ENCODE data around the gene NUP42.
"Not testable (repeated sequence)": the region's sequence is repeated elsewhere in the genome, so short reads cannot be mapped to it uniquely, and the experiment has no call there.

Gene NUP42, protein sequence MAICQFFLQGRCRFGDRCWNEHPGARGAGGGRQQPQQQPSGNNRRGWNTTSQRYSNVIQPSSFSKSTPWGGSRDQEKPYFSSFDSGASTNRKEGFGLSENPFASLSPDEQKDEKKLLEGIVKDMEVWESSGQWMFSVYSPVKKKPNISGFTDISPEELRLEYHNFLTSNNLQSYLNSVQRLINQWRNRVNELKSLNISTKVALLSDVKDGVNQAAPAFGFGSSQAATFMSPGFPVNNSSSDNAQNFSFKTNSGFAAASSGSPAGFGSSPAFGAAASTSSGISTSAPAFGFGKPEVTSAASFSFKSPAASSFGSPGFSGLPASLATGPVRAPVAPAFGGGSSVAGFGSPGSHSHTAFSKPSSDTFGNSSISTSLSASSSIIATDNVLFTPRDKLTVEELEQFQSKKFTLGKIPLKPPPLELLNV

GRCh38 chr7:23181684-23182553 is at the start of gene NUP42:
TSS of gene NUP42 (plus strand) at chr7:23182048. CDS start at chr7:23182086, 38 bp downstream.
- DNase-seq: peak; percentile 96

DNA sequence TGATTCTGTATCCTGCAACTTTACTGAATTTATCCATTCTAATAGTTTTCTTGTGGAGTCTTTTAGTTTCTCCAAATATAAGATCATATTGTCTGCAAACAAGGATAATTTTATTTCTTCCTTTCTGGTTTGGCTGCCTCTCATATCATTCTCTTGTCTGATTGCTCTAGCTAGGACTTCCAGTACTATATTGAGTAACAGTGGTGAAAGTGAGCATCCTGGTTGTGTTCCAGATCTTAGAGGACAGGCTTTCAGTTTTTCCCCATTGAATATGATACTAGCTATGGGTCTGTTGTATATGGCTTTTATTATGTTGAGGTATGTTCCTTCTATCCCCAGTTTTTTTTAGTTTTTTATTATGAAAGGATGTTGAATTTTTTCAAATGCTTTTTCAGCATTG is 48.1 kb upstream of the NUP42 start:
- DNase-seq: no peak

DNA sequence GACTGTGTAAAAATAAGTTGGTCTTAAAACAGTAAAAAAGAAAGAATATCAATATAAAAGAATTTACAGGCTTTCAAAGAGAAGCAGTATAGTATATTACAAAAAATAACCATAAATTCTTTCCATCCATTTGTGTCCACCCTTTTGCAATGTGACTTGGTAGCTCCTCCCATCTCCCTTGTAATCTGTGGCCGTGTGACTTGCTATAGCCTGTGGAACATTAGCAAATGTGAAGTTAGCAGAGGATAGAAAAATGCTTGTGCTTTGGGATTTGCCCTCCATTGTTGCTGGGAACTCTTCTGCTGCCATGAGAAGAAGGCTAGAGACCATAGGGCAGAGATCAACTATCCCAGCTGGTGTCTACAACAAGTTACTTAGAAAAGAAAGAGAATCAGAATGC is 46.1 kb upstream of the NUP42 start:
- no peak for DNase-seq

DNA sequence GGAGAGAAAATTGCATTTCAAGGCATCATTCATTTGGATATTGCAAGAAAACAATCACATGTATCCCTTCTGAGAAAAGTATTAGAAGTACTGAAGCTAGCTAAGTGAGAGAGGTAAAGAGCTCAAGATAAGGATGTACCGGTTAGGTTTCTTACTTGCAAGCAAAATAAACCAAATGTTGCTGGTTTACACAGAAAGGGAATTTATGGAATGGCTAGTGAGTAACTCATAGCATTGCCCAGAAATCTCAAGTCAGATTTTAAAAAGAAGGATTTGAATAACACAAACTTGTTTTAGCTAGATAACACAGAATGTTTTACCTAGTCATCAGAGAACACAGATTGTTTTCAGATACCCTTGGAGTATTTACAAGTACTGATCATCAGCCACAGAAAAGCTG is 45.6 kb upstream of the NUP42 start:
- no peak for DNase-seq

GRCh38 chr7:23157679-23158078 is 24.2 kb upstream of the NUP42 start:
- DNase-seq: no peak

DNA sequence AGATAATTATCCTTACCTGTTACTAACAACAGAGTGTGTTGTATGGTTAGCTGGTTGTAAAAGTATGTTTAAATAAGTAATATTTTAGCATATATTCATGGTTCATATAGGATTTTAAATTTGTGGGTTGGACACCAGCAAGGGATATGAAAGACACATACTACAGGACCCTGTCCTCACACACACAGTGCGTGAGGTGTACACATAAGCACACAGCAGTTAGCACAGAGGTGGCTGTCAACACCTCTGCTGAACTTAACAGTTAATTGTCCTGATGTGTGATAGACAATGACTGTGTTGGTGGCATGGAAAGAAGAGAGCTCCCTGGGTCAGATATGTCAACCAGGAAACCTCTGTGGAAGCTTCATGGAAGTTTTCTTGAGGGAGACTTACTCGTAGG is 23.3 kb upstream of the NUP42 start:
- no peak for DNase-seq

DNA sequence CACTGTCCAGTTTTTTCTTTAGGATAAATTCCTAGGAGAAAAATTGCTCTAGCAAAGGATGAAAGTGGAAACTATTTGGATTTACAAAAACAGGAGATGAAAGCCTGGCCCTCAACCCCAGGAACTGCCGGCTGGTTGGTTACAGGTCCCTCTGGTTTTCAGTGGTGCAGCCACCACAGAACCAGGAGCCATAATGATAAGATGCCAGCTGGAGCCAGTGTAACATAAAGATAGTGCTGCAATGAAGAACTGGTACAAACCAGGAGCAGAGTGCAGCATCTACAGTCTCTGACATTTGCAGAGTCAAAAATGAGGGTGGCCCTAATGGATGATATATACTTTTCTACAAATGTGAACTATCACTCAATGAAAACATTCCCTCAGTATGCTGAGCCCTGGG is 20.4 kb upstream of the NUP42 start:
- no peak for DNase-seq

GRCh38 chr7:23164846-23165245 is 17.0 kb upstream of the NUP42 start:
- no peak for DNase-seq

- DNase-seq: no peak
Observed at GRCh38 chr7:23165316-23165715, 16.5 kb upstream of the NUP42 start.

- DNase-seq: no peak
Observed at GRCh38 chr7:23167691-23168090, 14.2 kb upstream of the NUP42 start.

- DNase-seq: no peak
Observed at GRCh38 chr7:23168111-23168885, 13.6 kb upstream of the NUP42 start.

GRCh38 chr7:23175938-23176337 is 5.9 kb upstream of the NUP42 start:
- no peak for DNase-seq

GRCh38 chr7:23183279-23184012 is 1.6 kb downstream of the NUP42 start:
- no peak for DNase-seq

DNA sequence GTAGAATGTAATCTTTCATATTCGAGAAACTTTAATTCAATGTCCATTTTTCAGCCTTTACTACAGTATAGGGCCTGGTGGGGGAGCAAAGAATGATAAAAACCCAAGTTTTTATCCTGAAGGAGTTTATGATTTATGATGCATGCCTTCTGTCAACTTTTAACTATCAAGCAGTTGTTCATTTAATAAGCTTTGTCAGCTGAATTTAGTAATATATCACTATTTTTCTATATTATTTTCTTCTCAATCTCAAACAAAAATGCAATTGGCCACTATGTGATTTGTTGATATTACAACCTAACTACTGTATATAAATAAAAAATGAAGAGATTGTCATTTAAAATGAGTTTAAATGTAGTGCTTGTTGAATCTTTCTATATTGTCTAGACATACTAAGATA is 2.4 kb downstream of the NUP42 start:
- DNase-seq: no peak

GRCh38 chr7:23184709-23185359 is 3.0 kb downstream of the NUP42 start:
- peak; percentile 15 for DNase-seq

DNA sequence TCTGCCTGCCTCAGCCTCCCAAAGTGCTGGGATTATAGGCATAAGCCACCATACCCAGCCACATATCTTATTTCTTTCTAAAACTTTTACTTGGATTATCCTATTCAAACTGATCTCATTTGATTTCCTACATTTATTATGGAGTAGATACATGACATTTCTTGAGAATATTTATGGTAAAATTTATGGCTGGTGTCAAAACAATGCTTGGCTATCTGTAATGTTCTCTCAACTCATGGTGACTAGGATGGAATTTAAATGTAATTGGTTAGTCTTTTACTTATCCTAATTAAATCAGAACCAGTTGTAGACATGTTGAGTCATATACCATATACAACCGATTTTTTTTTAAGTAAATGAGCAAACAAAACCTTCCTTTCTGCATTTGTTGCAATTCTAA is 4.1 kb downstream of the NUP42 start:
- DNase-seq: no peak

DNA sequence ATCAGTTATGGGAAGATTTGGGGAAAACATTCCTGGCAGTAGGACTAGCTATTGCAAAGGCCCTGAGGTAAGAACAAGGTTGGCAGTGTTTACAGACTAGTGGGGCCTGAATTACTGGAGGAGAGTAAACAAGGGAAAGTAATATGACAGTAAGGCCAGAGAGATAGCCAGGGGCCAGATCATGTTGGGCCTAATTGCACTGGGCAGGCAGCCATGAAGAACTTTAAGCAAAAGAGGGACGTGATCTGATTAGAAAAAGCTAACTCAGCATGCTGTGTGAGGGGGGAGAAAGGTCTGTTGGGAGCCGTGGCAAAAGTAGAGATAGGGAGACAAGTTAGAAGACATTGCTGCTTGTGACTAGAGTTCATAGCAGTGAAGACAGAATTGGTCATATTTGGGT is 9.2 kb downstream of the NUP42 start:
- DNase-seq: no peak

GRCh38 chr7:23193650-23194227 is 11.9 kb downstream of the NUP42 start:
- DNase-seq: not testable (repeated sequence)

DNA sequence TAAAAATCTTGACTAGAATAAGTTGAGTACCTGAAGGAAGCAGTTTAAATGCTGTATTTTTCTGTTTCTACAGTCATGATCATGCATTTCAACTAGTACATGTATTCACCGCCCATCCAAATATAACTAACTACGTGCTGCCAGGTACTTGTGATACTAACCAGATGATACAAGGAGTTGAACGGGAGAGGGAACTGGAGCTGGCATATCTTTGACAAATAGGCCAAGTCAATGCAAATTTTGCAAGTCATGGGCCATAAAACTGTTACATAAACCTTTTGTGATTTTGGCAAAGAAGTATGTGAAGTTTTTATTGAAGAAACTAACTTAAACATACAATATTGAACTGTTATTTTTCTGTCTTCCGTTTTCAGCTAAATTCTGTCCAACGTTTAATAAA is 14.5 kb downstream of the NUP42 start:
- no peak for DNase-seq

DNA sequence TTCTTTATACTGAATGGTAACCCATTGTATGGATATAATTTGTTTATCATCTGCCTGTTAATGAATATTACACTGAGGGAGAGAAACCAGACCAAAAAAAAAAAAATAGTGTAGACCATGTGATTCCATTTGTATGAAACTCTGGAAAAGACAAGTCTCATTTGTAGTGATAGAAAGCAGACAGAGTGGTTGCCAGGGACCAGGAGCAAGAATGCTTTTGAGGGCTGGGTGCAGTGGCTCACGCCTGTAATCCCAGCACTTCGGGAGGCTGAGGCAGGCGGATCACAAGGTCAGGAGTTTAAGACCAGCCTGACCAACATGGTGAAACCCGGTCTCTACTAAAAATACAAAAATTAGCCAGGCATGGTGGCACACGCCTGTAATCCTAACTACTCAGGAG is 15.9 kb downstream of the NUP42 start:
- not testable (repeated sequence) for DNase-seq

DNA sequence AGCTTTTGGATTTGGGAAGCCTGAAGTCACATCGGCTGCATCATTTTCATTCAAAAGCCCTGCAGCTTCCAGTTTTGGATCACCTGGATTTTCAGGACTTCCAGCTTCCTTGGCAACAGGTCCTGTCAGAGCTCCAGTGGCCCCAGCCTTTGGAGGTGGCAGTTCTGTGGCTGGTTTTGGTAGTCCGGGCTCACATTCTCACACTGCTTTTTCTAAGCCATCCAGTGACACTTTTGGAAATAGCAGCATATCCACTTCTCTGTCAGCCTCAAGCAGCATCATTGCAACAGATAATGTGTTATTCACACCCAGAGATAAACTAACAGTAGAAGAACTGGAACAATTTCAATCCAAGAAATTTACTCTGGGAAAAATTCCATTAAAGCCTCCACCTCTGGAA is 18.5 kb downstream of the NUP42 start:
- DNase-seq: no peak

GRCh38 chr7:23204241-23204640 is 22.4 kb downstream of the NUP42 start:
- no peak for DNase-seq
